ENCODE measurements around the gene CDK12. TPM values are rescaled to one million over a fixed set of nuclear protein-coding genes. Genes with fewer than 3 reads are reported as not detected.

Gene CDK12
- total and polyA plus RNA-seq, 7 donors = 5.4 to 46.0 (median 24.3) TPM

DNA sequence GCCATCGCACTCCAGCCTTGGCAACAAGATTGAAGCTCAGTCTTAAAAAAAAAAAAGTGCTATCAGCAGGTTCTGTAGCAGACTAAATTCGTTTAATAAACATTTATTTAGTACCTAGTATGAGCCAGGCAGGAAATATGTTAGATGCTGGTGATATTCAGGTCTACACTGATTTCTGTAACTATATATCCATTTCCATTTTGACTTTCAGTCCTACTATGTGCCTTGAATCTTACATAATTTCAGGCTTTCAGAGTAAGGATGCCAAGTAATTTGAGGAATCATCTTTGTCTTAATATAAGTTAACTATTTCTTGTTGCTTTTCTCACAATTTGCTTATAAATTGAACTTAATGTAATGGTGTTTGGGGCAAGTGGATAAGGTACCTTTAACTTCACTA is 46.2 kb downstream of the CDK12 start:
- H3K27me3 ChIP-seq = no peaks in the 10 kb centered on the region
- 92 to 95% methylated on average over 2 of the region's 2 CpGs for WGBS, 2 donors
- H3K36me3 ChIP-seq = peaks cover 20 to 96% (median 36%) of the 10 kb centered on the region in 4 donors
- no peak for TF ChIP-seq EP300 (IDR thresholded peaks at IDR 0.05)
- no peak for TF ChIP-seq POLR2AphosphoS5 (IDR thresholded peaks at IDR 0.05)
- no peak for TF ChIP-seq POLR2A (IDR thresholded peaks at IDR 0.05)
- TF ChIP-seq, protein P1, sequence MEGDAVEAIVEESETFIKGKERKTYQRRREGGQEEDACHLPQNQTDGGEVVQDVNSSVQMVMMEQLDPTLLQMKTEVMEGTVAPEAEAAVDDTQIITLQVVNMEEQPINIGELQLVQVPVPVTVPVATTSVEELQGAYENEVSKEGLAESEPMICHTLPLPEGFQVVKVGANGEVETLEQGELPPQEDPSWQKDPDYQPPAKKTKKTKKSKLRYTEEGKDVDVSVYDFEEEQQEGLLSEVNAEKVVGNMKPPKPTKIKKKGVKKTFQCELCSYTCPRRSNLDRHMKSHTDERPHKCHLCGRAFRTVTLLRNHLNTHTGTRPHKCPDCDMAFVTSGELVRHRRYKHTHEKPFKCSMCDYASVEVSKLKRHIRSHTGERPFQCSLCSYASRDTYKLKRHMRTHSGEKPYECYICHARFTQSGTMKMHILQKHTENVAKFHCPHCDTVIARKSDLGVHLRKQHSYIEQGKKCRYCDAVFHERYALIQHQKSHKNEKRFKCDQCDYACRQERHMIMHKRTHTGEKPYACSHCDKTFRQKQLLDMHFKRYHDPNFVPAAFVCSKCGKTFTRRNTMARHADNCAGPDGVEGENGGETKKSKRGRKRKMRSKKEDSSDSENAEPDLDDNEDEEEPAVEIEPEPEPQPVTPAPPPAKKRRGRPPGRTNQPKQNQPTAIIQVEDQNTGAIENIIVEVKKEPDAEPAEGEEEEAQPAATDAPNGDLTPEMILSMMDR (IDR thresholded peaks at IDR 0.05) = no peak
- H3K4me1 ChIP-seq = no peaks in the 10 kb centered on the region
- H3K9me3 ChIP-seq = no peaks in the 10 kb centered on the region
- no peak overlapping the region for H3K4me3 ChIP-seq
- H3K27ac ChIP-seq = no peak overlapping the region
- no peak for DNase-seq
- intact Hi-C loops (cut with DNase I) = no loop called here

DNA sequence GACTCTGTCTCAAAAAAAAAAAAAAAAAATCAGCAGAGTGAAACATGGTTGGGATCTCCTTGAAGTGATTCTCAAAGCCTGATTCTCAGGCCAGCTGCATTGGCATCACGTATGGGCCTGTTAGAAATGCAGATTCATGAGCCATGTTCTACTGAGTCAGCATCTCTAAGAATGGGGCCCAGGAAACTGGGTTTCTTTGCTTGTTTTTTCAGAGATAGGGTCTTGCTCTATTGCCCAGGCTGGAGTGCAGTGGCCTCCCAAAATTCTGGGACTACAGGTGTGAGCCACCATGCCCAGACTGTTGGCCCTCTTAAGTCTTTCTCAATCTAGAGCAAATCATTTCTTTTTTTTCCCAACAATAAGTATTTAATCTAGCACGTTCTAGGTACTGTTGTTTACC is 47.7 kb downstream of the CDK12 start:
- Histone ChIP-seq H3K27me3 (no peaks in the 10 kb centered on the region), H3K9me3 (no peaks in the 10 kb centered on the region), H3K4me3 (no peak overlapping the region), H3K4me1 (no peaks in the 10 kb centered on the region), H3K27ac (no peak overlapping the region), H3K36me3 (peaks cover 12 to 96% (median 29%) of the 10 kb centered on the region in 4 donors)
- no peak for TF ChIP-seq POLR2A (IDR thresholded peaks at IDR 0.05)
- TF ChIP-seq, protein P1 (IDR thresholded peaks at IDR 0.05) = no peak
- no peak for TF ChIP-seq POLR2AphosphoS5 (IDR thresholded peaks at IDR 0.05)
- TF ChIP-seq EP300 (IDR thresholded peaks at IDR 0.05) = no peak
- WGBS, 2 donors = 92 to 96% methylated on average over 2 of the region's 2 CpGs
- no peak for DNase-seq
- intact Hi-C loops (cut with DNase I) = no loop called here

DNA sequence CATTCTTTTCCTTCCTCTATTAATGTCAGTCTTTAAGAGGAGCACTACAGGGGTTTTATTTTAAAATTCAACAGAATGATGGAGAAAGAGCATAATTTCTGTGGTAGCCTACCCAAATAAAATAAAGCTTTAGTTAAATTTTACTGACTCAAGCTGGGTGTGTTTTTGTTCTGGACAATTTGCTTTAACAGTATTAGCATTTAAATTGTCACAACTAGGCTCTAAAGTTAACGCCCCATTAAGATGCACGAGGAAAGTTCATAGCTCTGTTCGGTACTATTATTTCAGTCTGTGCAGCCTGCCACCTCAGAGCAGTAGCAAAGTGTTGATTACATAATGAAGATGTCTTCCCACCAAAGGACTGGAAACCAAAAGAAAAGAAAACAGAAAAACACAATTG is 52.0 kb downstream of the CDK12 start:
- 88 to 93% methylated on average over 3 of the region's 3 CpGs for whole genome bisulfite sequencing, 2 donors
- no peak for DNase-seq
- peaks cover 28 to 99% (median 48%) of the 10 kb centered on the region in 4 donors for H3K36me3 ChIP-seq
- no peaks in the 10 kb centered on the region for H3K9me3 ChIP-seq
- H3K4me1 ChIP-seq = no peaks in the 10 kb centered on the region
- intact Hi-C loops (cut with DNase I) = no loop called here
- TF ChIP-seq EP300 (IDR thresholded peaks at IDR 0.05) = no peak
- no peak for TF ChIP-seq POLR2AphosphoS5 (IDR thresholded peaks at IDR 0.05)
- TF ChIP-seq POLR2A (IDR thresholded peaks at IDR 0.05) = no peak
- TF ChIP-seq, protein P1 (IDR thresholded peaks at IDR 0.05) = no peak
- H3K27ac ChIP-seq = no peak overlapping the region
- H3K27me3 ChIP-seq = no peaks in the 10 kb centered on the region
- H3K4me3 ChIP-seq = no peak overlapping the region

DNA sequence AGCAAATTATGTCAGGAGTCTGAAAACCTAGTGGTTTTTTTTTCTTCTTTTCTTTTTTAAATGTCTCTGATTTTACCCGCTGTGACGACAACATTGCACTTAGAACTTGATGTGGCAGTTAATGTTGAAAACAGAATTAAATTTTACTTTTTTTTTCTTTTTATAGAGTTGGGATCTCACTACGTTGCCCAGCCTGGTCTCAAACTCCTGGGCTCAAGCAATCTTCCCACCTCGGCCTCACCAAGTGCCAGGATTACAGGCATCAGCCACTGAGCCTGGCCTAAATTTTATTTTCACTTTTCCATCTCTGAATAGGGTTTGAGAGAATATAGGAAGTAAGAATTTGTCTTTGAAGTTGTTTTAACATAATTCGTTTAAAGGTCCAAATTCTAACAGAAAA is 52.6 kb downstream of the CDK12 start:
- Histone ChIP-seq H3K27me3 (no peaks in the 10 kb centered on the region), H3K9me3 (no peaks in the 10 kb centered on the region), H3K4me1 (no peaks in the 10 kb centered on the region), H3K27ac (no peak overlapping the region), H3K4me3 (no peak overlapping the region), H3K36me3 (peaks cover 28 to 100% (median 53%) of the 10 kb centered on the region in 4 donors)
- intact Hi-C loops (cut with DNase I) = no loop called here
- 87 to 95% methylated on average over 5 of the region's 5 CpGs for WGBS, 2 donors
- TF ChIP-seq POLR2A (IDR thresholded peaks at IDR 0.05) (no peak), POLR2AphosphoS5 (IDR thresholded peaks at IDR 0.05) (no peak), EP300 (IDR thresholded peaks at IDR 0.05) (no peak)
- TF ChIP-seq, protein P1 (IDR thresholded peaks at IDR 0.05) = no peak
- no peak for DNase-seq

DNA sequence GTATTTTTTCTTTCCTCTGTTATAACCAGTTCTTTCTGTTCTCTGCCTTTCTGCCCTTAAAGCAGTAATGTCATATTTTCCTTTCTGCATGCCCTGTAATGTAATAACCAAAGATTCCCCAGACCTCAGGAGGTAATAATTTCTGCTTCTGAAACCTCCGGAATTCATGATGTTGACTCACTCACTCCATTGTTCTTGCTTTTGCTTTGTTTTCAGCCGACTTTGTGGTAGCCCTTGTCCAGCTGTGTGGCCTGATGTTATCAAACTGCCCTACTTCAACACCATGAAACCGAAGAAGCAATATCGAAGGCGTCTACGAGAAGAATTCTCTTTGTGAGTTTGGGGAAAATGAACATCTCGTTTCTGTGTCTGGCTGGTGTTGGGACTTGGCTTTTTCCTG is 55.9 kb downstream of the CDK12 start:
- WGBS, 2 donors = 88 to 91% methylated on average over 7 of the region's 7 CpGs
- no peak overlapping the region for H3K4me3 ChIP-seq
- no peaks in the 10 kb centered on the region for H3K9me3 ChIP-seq
- H3K36me3 ChIP-seq = peaks cover 21 to 100% (median 68%) of the 10 kb centered on the region in 4 donors
- H3K27ac ChIP-seq = no peak overlapping the region
- intact Hi-C loops (cut with DNase I) = no loop called here
- no peaks in the 10 kb centered on the region for H3K27me3 ChIP-seq
- no peak for DNase-seq
- H3K4me1 ChIP-seq = no peaks in the 10 kb centered on the region
- TF ChIP-seq POLR2AphosphoS5 (IDR thresholded peaks at IDR 0.05) = no peak
- TF ChIP-seq, protein P1 (IDR thresholded peaks at IDR 0.05) = no peak
- no peak for TF ChIP-seq EP300 (IDR thresholded peaks at IDR 0.05)
- no peak for TF ChIP-seq POLR2A (IDR thresholded peaks at IDR 0.05)
